GM23338 (cell line): Measurements from ENCODE around the gene NCK2. TPM values are rescaled to one million over a fixed set of nuclear protein-coding genes. Genes with fewer than 3 reads are reported as not detected.

Source experiments
- ATAC-seq: fragments of 200-7000 bp; cut with Tn5 transposase; 3 replicates; pipeline ENCODE4 v1.9.1; 2020
- DNase-seq: peaks from one replicate; pipeline ENCODE4 v3.0.0-alpha.2; 2015; ENCODE audit warnings: low spot score
- H2AFZ ChIP-seq: fragments of 200-600 bp; sonication (generic); 2 replicates; pipeline ENCODE4 v1.8.0; 2016; ENCODE audit warnings: antibody characterized with exemption, mild to moderate bottlenecking, moderate library complexity
- H3F3A ChIP-seq: fragments of 200-600 bp; sonication (generic); replicated peaks from 2 replicates; pipeline ENCODE4 v1.8.0; 2017; ENCODE audit warnings: antibody characterized with exemption, mixed run types, low read depth
- H3K27ac ChIP-seq: fragments of 200-600 bp; sonication (generic); 2 replicates; pipeline ENCODE4 v1.6.1; 2016; ENCODE audit warnings: low read depth
- H3K27me3 ChIP-seq: fragments of 200-600 bp; sonication (generic); 2 replicates; pipeline ENCODE4 v1.8.0; 2016; ENCODE audit warnings: mild to moderate bottlenecking, mixed run types, moderate library complexity; ENCODE audit not compliant: insufficient read depth
- H3K36me3 ChIP-seq: fragments of 200-600 bp; sonication (generic); 2 replicates; pipeline ENCODE4 v1.8.0; 2016; ENCODE audit warnings: mild to moderate bottlenecking; ENCODE audit not compliant: insufficient read depth
- H3K4me1 ChIP-seq: fragments of 200-600 bp; sonication (generic); 2 replicates; pipeline ENCODE4 v1.8.0; 2016; ENCODE audit warnings: mild to moderate bottlenecking, moderate library complexity; ENCODE audit not compliant: insufficient read depth
- H3K4me2 ChIP-seq: fragments of 200-600 bp; sonication (generic); 2 replicates; pipeline ENCODE4 v1.7.1; 2017; ENCODE audit warnings: mixed run types
- H3K4me3 ChIP-seq: fragments of 200-600 bp; sonication (generic); 2 replicates; pipeline ENCODE4 v1.6.1; 2016; ENCODE audit warnings: mixed run types
- H3K79me2 ChIP-seq: fragments of 200-600 bp; sonication (generic); replicated peaks from 2 replicates; pipeline ENCODE4 v1.8.0; 2017; ENCODE audit warnings: mild to moderate bottlenecking; ENCODE audit not compliant: insufficient read depth
- H3K9me2 ChIP-seq: fragments of 200-600 bp; sonication (generic); 2 replicates; pipeline ENCODE4 v1.8.0; 2017; ENCODE audit not compliant: insufficient read depth
- H4K20me1 ChIP-seq: fragments of 200-600 bp; sonication (generic); replicated peaks from 2 replicates; pipeline ENCODE4 v1.8.0; 2017; ENCODE audit warnings: mild to moderate bottlenecking; ENCODE audit not compliant: insufficient read depth
- H3K27ac Mint-ChIP-seq: 2 replicates; pipeline ENCODE4 v1.8.0; 2020; ENCODE audit warnings: inconsistent platforms, mild to moderate bottlenecking, moderate library complexity, mixed read lengths
- H3K27me3 Mint-ChIP-seq: 3 replicates; pipeline ENCODE4 v1.8.0; 2022; ENCODE audit warnings: low read depth, mild to moderate bottlenecking, moderate library complexity, mixed read lengths, inconsistent platforms; ENCODE audit not compliant: insufficient read depth, poor library complexity
- H3K36me3 Mint-ChIP-seq: 3 replicates; pipeline ENCODE4 v1.8.0; 2021; ENCODE audit warnings: low read depth, mild to moderate bottlenecking, inconsistent platforms, moderate library complexity, mixed read lengths
- H3K4me1 Mint-ChIP-seq: 3 replicates; pipeline ENCODE4 v1.8.0; 2020; ENCODE audit warnings: mild to moderate bottlenecking, inconsistent platforms, mixed read lengths
- H3K4me3 Mint-ChIP-seq: 3 replicates; pipeline ENCODE4 v1.8.0; 2021; ENCODE audit warnings: moderate library complexity, mild to moderate bottlenecking, inconsistent platforms, mixed read lengths
- H3K9me3 Mint-ChIP-seq: 3 replicates; pipeline ENCODE4 v1.8.0; 2020; ENCODE audit warnings: moderate library complexity, mild to moderate bottlenecking, inconsistent platforms, mixed read lengths
- CREB1 ChIP-seq: fragments of 250-450 bp; sonication (Bioruptor Pico); IDR thresholded peaks from 2 replicates; pipeline ENCODE4 v1.5.0; 2020; ENCODE audit warnings: low read depth, mild to moderate bottlenecking, moderate library complexity
- EZH2phosphoT487 ChIP-seq: fragments of 200-600 bp; sonication (generic); IDR thresholded peaks from one replicate; pipeline ENCODE4 v1.8.1; 2018; ENCODE audit warnings: antibody characterized with exemption; ENCODE audit not compliant: unreplicated experiment
- POLR2AphosphoS5 ChIP-seq: IDR thresholded peaks from 2 replicates; pipeline ENCODE4 v1.6.1; 2016; ENCODE audit warnings: antibody characterized with exemption, low read depth
- REST ChIP-seq: IDR thresholded peaks from one replicate; pipeline ENCODE4 v1.6.1; 2018; ENCODE audit warnings: antibody characterized with exemption; ENCODE audit not compliant: unreplicated experiment
- STAT1 ChIP-seq: IDR thresholded peaks from one replicate; pipeline ENCODE4 v1.6.1; 2016; ENCODE audit warnings: antibody characterized with exemption; ENCODE audit not compliant: unreplicated experiment
- ZNF114 ChIP-seq: fragments of 250-450 bp; sonication (Bioruptor Pico); IDR thresholded peaks from 2 replicates; pipeline ENCODE4 v1.5.0; 2020; ENCODE audit warnings: mild to moderate bottlenecking, moderate library complexity
- ZNF331 ChIP-seq: fragments of 250-450 bp; sonication (Bioruptor Pico); IDR thresholded peaks from 2 replicates; pipeline ENCODE4 v1.5.0; 2020; ENCODE audit warnings: low read depth, mild to moderate bottlenecking, moderate library complexity
- polyA plus RNA-seq: library from polyadenylated mRNA; unstranded; fragments of >200 nt; fragmentation: Nextera tagmentation; extraction: Ambion mirVana; gene quantifications from 2 replicates; pipeline ENCODE4 v1.2.1, GENCODE V29; 2016
- total RNA-seq: library from RNA; depleted of rRNA; stranded (reverse); fragments of >200 nt; shearing (Covaris generic); gene quantifications from 2 replicates; pipeline ENCODE4 v1.2.3, GENCODE V29; 2014
- TF ChIP-seq, protein P1 (sequence below): IDR thresholded peaks from 2 replicates; pipeline ENCODE4 v1.6.1; 2016; ENCODE audit warnings: antibody characterized with exemption
- TF ChIP-seq, protein P2 (sequence below): fragments of 250-450 bp; sonication (Bioruptor Pico); IDR thresholded peaks from 2 replicates; pipeline ENCODE4 v1.5.0; 2020; ENCODE audit warnings: mild to moderate bottlenecking, moderate library complexity

NCK2 gene
- total and polyA plus RNA-seq, 2 experiments from 2014 or later, result 26.9 to 59.9 TPM

DNA sequence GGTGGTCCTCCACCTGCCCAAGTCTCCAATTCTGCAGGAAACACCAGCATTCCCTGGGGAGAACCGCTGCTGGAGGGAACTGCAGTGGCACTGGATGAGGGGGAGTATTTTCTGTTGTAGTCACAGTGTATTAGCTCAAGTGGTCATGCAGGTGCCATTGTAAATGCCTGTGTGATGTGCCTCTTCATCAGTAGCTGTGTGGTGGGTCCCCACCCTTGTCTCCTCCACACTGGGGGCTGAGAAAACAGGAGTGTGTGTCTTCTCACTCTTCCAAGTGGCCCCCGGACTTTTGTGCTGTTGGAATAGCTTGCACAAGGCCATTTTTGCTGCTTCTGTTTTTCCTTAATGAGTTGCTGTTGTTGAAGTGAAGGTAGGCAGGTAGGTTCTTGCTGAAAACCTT, 8.7 kb downstream of the NCK2 start:
- Histone ChIP-seq H3K4me3 (no peak overlapping the region), H3K36me3 (no peaks in the 10 kb centered on the region), H3K79me2 (peaks cover 100% of the 10 kb centered on the region), H3F3A (no peaks in the 10 kb centered on the region), H3K4me2 (peak overlapping the region; percentile 13), H3K27me3 (no peaks in the 10 kb centered on the region), H3K4me1 (peaks cover 48% of the 10 kb centered on the region), H3K9me2 (peaks cover 7% of the 10 kb centered on the region; the same call in 1 of the 2 replicates), H3K27ac (no peak overlapping the region; the same call in 1 of the 2 replicates), H4K20me1 (peaks cover 48% of the 10 kb centered on the region), H2AFZ (no peak overlapping the region)
- Mint-ChIP-seq H3K9me3 (peaks cover 3% of the 10 kb centered on the region; the same call in 1 of the 3 replicates), H3K27me3 (no peaks in the 10 kb centered on the region), H3K4me3 (no peak overlapping the region), H3K27ac (peak overlapping the region; percentile 85; the same call in 1 of the 2 replicates), H3K36me3 (peaks cover 15% of the 10 kb centered on the region), H3K4me1 (peaks cover 53% of the 10 kb centered on the region)
- ATAC-seq (no peak), DNase-seq (no peak)
- TF ChIP-seq, protein P1, sequence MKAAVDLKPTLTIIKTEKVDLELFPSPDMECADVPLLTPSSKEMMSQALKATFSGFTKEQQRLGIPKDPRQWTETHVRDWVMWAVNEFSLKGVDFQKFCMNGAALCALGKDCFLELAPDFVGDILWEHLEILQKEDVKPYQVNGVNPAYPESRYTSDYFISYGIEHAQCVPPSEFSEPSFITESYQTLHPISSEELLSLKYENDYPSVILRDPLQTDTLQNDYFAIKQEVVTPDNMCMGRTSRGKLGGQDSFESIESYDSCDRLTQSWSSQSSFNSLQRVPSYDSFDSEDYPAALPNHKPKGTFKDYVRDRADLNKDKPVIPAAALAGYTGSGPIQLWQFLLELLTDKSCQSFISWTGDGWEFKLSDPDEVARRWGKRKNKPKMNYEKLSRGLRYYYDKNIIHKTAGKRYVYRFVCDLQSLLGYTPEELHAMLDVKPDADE, result no peak

- Histone ChIP-seq H3K27me3 (no peaks in the 10 kb centered on the region), H3K79me2 (peaks cover 100% of the 10 kb centered on the region), H2AFZ (no peak overlapping the region), H3K4me1 (peaks cover 49% of the 10 kb centered on the region), H3K4me2 (peak overlapping the region; percentile 13), H3K4me3 (peak overlapping the region; percentile 8; the same call in 1 of the 2 replicates), H3K27ac (peak overlapping the region; percentile 71; the same call in 1 of the 2 replicates), H3K9me2 (peaks cover 7% of the 10 kb centered on the region; the same call in 1 of the 2 replicates), H3F3A (no peaks in the 10 kb centered on the region), H3K36me3 (no peaks in the 10 kb centered on the region), H4K20me1 (peaks cover 49% of the 10 kb centered on the region)
- DNase-seq, result no peak
- Mint-ChIP-seq H3K27me3 (no peaks in the 10 kb centered on the region), H3K4me1 (peaks cover 54% of the 10 kb centered on the region), H3K36me3 (peaks cover 15% of the 10 kb centered on the region), H3K4me3 (no peak overlapping the region), H3K27ac (peak overlapping the region; percentile 85), H3K9me3 (peaks cover 3% of the 10 kb centered on the region; the same call in 1 of the 3 replicates)
- TF ChIP-seq, protein P2, sequence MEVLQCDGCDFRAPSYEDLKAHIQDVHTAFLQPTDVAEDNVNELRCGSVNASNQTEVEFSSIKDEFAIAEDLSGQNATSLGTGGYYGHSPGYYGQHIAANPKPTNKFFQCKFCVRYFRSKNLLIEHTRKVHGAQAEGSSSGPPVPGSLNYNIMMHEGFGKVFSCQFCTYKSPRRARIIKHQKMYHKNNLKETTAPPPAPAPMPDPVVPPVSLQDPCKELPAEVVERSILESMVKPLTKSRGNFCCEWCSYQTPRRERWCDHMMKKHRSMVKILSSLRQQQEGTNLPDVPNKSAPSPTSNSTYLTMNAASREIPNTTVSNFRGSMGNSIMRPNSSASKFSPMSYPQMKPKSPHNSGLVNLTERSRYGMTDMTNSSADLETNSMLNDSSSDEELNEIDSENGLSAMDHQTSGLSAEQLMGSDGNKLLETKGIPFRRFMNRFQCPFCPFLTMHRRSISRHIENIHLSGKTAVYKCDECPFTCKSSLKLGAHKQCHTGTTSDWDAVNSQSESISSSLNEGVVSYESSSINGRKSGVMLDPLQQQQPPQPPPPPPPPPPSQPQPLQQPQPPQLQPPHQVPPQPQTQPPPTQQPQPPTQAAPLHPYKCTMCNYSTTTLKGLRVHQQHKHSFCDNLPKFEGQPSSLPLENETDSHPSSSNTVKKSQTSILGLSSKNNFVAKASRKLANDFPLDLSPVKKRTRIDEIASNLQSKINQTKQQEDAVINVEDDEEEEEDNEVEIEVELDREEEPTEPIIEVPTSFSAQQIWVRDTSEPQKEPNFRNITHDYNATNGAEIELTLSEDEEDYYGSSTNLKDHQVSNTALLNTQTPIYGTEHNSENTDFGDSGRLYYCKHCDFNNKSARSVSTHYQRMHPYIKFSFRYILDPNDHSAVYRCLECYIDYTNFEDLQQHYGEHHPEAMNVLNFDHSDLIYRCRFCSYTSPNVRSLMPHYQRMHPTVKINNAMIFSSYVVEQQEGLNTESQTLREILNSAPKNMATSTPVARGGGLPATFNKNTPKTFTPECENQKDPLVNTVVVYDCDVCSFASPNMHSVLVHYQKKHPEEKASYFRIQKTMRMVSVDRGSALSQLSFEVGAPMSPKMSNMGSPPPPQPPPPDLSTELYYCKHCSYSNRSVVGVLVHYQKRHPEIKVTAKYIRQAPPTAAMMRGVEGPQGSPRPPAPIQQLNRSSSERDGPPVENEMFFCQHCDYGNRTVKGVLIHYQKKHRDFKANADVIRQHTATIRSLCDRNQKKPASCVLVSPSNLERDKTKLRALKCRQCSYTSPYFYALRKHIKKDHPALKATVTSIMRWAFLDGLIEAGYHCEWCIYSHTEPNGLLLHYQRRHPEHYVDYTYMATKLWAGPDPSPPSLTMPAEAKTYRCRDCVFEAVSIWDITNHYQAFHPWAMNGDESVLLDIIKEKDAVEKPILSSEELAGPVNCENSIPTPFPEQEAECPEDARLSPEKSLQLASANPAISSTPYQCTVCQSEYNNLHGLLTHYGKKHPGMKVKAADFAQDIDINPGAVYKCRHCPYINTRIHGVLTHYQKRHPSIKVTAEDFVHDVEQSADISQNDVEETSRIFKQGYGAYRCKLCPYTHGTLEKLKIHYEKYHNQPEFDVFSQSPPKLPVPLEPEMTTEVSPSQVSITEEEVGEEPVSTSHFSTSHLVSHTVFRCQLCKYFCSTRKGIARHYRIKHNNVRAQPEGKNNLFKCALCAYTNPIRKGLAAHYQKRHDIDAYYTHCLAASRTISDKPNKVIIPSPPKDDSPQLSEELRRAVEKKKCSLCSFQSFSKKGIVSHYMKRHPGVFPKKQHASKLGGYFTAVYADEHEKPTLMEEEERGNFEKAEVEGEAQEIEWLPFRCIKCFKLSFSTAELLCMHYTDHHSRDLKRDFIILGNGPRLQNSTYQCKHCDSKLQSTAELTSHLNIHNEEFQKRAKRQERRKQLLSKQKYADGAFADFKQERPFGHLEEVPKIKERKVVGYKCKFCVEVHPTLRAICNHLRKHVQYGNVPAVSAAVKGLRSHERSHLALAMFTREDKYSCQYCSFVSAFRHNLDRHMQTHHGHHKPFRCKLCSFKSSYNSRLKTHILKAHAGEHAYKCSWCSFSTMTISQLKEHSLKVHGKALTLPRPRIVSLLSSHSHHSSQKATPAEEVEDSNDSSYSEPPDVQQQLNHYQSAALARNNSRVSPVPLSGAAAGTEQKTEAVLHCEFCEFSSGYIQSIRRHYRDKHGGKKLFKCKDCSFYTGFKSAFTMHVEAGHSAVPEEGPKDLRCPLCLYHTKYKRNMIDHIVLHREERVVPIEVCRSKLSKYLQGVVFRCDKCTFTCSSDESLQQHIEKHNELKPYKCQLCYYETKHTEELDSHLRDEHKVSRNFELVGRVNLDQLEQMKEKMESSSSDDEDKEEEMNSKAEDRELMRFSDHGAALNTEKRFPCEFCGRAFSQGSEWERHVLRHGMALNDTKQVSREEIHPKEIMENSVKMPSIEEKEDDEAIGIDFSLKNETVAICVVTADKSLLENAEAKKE (CRISPR knock-in tag), result no peak
- no peak for TF ChIP-seq STAT1
- TF ChIP-seq ZNF114 (CRISPR knock-in tag), result no peak
- TF ChIP-seq CREB1 (CRISPR knock-in tag), result no peak
- TF ChIP-seq REST, result no peak
- no peak for TF ChIP-seq ZNF331 (CRISPR knock-in tag)
- TF ChIP-seq, protein P1, result no peak
- no peak for TF ChIP-seq POLR2AphosphoS5
- TF ChIP-seq EZH2phosphoT487, result no peak
- ATAC-seq, result no peak
Observed at GRCh38 chr2:105754011-105754410, 9.3 kb downstream of the NCK2 start.
